Natural killer cell (primary cell): ENCODE measurements around the gene ZDHHC19. TPM values are rescaled to one million over a fixed set of nuclear protein-coding genes. Genes with fewer than 3 reads are reported as not detected.

Experiments
- ATAC-seq, 3 donors: fragments of 150-1000 bp in 2 of 3; fragments of 200-7000 bp in 1 of 3; cut with Tn5 transposase; 1 replicate in 1 of 3; 2 replicates in 2 of 3; pipeline ENCODE4 v1.10.0; 2021; ENCODE audit warnings: mild to moderate bottlenecking in 2 of 3, moderate library complexity in 2 of 3
- DNase-seq, 2 donors: peaks; one replicate each; pipeline versions ENCODE4 v3.0.0 to v3.0.0-alpha.2; 2013 to 2021; ENCODE audit warnings: mixed read lengths in 1 of 2
- H3K27ac ChIP-seq: one replicate; pipeline ENCODE4 v1.5.1; 2013; ENCODE audit warnings: mild to moderate bottlenecking, low read length
- H3K27me3 ChIP-seq: one replicate; pipeline ENCODE4 v1.6.1; 2013; ENCODE audit warnings: low read length; ENCODE audit not compliant: control insufficient read depth, insufficient read depth
- H3K36me3 ChIP-seq: one replicate; pipeline ENCODE4 v1.6.1; 2013; ENCODE audit warnings: low read length; ENCODE audit not compliant: control insufficient read depth, insufficient read depth
- H3K4me1 ChIP-seq: one replicate; pipeline ENCODE4 v1.6.1; 2013; ENCODE audit warnings: low read length; ENCODE audit not compliant: control insufficient read depth, insufficient read depth
- H3K4me3 ChIP-seq: one replicate; pipeline ENCODE4 v1.5.1; 2013; ENCODE audit warnings: low read length
- H3K9me3 ChIP-seq: one replicate; pipeline ENCODE4 v1.6.1; 2013; ENCODE audit warnings: low read length; ENCODE audit not compliant: control insufficient read depth, insufficient read depth
- H3K27ac Mint-ChIP-seq, 2 donors: one replicate each; pipeline ENCODE4 v1.8.0; 2022; ENCODE audit warnings: mild to moderate bottlenecking in 2 of 2, mixed read lengths in 2 of 2, moderate library complexity in 1 of 2
- H3K27me3 Mint-ChIP-seq, 2 donors: one replicate each; pipeline ENCODE4 v1.8.0; 2022; ENCODE audit warnings: low read depth in 2 of 2, mixed read lengths in 2 of 2
- H3K36me3 Mint-ChIP-seq: one replicate; pipeline ENCODE4 v1.8.0; 2022; ENCODE audit warnings: mixed read lengths
- H3K4me1 Mint-ChIP-seq, 2 donors: one replicate each; pipeline ENCODE4 v1.8.0; 2022; ENCODE audit warnings: mixed read lengths in 2 of 2
- H3K4me3 Mint-ChIP-seq: one replicate; pipeline ENCODE4 v1.8.0; 2022; ENCODE audit warnings: mild to moderate bottlenecking, moderate library complexity, mixed read lengths
- H3K9me3 Mint-ChIP-seq, 2 donors: one replicate each; pipeline ENCODE4 v1.8.0; 2022; ENCODE audit warnings: mixed read lengths in 2 of 2
- CTCF ChIP-seq: fragments of 200-600 bp; IDR thresholded peaks from one replicate; pipeline ENCODE4 v1.8.0; 2022; ENCODE audit warnings: antibody characterized with exemption
- WGBS: methylation state at CpG from one replicate; pipeline ENCODE4 v1.1.7; 2013; ENCODE audit warnings: missing lambda C conversion rate; ENCODE audit not compliant: insufficient coverage; 5-methylcytosine and 5-hydroxymethylcytosine counted together
- intact Hi-C: fragments of 100-400 bp; cut with micrococcal nuclease; formaldehyde crosslinking; loops from one replicate; pipeline ENCODE4 v1.14.2; 2022
- total RNA-seq, 4 donors: library from RNA; stranded (reverse); fragments of 120-200 nt in 1 of 4; gene quantifications; one replicate each; pipeline versions ENCODE4 v1.2.3 to v1.2.4, GENCODE V29; 2013 to 2022

The ZDHHC19 gene
- total RNA-seq, 3 donors from 2014 or later (not counting 1 experiment from before 2014, with no cell fraction given) = not detected

- intact Hi-C loops = no loop called here
- H3K9me3 Mint-ChIP-seq = no peaks in the 10 kb centered on the region
- Histone ChIP-seq H3K9me3 (no peaks in the 10 kb centered on the region), H3K27ac (peak overlapping the region; percentile 13), H3K4me1 (peaks cover 43% of the 10 kb centered on the region), H3K27me3 (no peaks in the 10 kb centered on the region), H3K4me3 (no peak overlapping the region), H3K36me3 (no peaks in the 10 kb centered on the region)
- H3K4me1 Mint-ChIP-seq = peaks cover 0 to 10% of the 10 kb centered on the region in 2 donors
- H3K27ac Mint-ChIP-seq = no peak overlapping the region
- H3K4me3 Mint-ChIP-seq = no peak overlapping the region
- no peaks in the 10 kb centered on the region for H3K27me3 Mint-ChIP-seq
- 76% methylated on average over 13 of the region's 13 CpGs for WGBS
- ATAC-seq (no peak), DNase-seq (no peak)
- no peaks in the 10 kb centered on the region for H3K36me3 Mint-ChIP-seq
- TF ChIP-seq CTCF = no peak
Observed at GRCh38 chr3:196193736-196194541, 17.3 kb downstream of the ZDHHC19 start.

DNA sequence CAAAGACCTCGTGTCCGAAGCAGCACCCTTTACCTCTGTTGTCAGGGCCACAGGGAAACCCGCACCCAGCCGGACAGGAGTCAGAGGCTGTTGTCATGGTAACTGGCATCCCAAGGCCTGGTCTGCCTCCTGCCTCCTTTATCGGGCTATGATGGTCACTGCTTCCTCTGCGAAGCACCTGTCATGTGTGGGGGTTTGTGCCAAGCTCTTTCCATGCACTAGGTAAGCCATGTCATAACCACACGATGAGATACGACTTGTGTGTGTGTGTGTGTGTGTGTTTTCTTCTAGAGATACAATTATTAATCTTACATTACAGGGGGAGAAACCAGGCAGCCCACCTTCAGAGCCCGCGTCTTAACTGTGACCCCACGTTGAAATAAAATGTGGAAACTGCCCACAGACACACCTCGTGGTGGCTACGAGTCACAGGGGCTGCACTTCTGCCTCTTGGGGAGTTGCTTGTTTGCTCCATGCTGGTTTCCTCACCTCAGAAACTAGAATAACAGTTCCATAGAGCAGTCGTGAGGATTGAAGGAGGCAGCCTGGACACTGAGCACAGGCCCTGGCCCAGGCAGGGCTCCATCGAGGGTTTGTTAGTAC lies 18.0 kb downstream of the ZDHHC19 start:
- Histone ChIP-seq H3K27me3 (no peaks in the 10 kb centered on the region), H3K4me1 (peaks cover 43% of the 10 kb centered on the region), H3K9me3 (no peaks in the 10 kb centered on the region), H3K27ac (peak overlapping the region; percentile 81), H3K36me3 (no peaks in the 10 kb centered on the region), H3K4me3 (no peak overlapping the region)
- Mint-ChIP-seq H3K9me3 (no peaks in the 10 kb centered on the region), H3K36me3 (no peaks in the 10 kb centered on the region), H3K27ac (peak overlapping the region in 1 of 2 donors; percentile 89), H3K4me1 (peaks cover 0 to 10% of the 10 kb centered on the region in 2 donors), H3K27me3 (no peaks in the 10 kb centered on the region), H3K4me3 (no peak overlapping the region)
- no peak for ATAC-seq
- no peak for TF ChIP-seq CTCF
- peak in 1 of 2 donors; percentile 25 for DNase-seq
- intact Hi-C loops = no loop called here
- 67% methylated on average over 13 of the region's 15 CpGs for WGBS

DNA sequence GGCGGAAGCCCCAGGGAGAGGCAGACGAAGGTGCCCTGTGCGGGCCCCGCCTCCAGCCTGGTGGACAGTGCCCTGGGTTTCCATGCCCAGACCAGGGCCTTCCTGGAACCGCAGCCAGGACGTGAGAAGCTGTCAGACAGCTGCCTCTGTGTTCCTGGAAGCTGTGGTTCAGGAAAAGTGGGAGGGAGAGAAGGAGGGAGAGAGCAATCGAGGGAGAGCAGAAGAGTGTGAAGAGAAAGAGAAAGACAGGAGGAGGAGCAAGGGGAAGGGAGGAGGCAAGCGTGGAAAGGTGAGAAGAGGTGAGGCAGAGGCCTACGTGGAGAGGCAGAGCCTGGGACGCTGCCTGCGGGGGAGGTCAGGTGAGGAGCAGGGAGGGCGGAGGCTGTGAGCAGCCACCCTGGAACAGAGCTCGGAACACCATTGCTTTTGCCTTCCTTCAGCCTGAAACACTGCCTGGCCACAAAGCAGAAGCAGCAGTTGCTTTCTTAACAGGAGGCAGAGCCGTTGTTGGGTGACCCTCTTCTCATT lies 18.6 kb downstream of the ZDHHC19 start:
- peaks cover 43% of the 10 kb centered on the region for H3K4me1 ChIP-seq
- DNase-seq = peak in 1 of 2 donors; percentile 53
- peak overlapping the region in 1 of 2 donors; percentile 89 for H3K27ac Mint-ChIP-seq
- TF ChIP-seq CTCF = no peak
- H3K4me3 ChIP-seq = no peak overlapping the region
- no peaks in the 10 kb centered on the region for H3K27me3 Mint-ChIP-seq
- H3K9me3 Mint-ChIP-seq = no peaks in the 10 kb centered on the region
- no peaks in the 10 kb centered on the region for H3K27me3 ChIP-seq
- no peaks in the 10 kb centered on the region for H3K36me3 Mint-ChIP-seq
- no peaks in the 10 kb centered on the region for H3K9me3 ChIP-seq
- no peak overlapping the region for H3K4me3 Mint-ChIP-seq
- ATAC-seq = no peak
- H3K27ac ChIP-seq = peak overlapping the region; percentile 81
- H3K4me1 Mint-ChIP-seq = peaks cover 0 to 10% of the 10 kb centered on the region in 2 donors
- 47% methylated on average over 14 of the region's 14 CpGs for WGBS
- intact Hi-C loops = no loop called here
- no peaks in the 10 kb centered on the region for H3K36me3 ChIP-seq
